ENCODE measurements around the gene CCNL1.
"Not testable (repeated sequence)": the region's sequence is repeated elsewhere in the genome, so short reads cannot be mapped to it uniquely, and the experiment has no call there.

The CCNL1 gene

DNA sequence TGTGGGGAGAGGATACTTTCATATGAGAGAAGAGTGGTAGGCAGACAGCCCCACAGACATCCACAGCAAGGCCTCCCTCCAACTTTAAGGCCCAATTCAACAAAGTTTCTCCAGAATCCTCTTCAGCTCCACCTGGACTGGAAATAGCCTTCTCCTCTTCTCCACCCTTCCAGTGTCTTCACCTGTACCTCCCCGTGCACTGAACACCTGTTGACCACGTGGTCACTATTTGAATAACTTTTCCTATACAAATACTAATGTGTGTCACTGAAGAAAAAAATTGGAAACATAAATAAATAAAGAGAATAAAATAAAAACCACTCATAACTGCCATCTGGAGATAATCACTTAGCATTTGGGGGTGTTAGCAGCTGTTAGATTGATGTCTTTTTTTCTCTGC lies 52.9 kb downstream of the CCNL1 start:
- H3K4me3 ChIP-seq (ENCODE audit: low read length), result no peak overlapping the region

DNA sequence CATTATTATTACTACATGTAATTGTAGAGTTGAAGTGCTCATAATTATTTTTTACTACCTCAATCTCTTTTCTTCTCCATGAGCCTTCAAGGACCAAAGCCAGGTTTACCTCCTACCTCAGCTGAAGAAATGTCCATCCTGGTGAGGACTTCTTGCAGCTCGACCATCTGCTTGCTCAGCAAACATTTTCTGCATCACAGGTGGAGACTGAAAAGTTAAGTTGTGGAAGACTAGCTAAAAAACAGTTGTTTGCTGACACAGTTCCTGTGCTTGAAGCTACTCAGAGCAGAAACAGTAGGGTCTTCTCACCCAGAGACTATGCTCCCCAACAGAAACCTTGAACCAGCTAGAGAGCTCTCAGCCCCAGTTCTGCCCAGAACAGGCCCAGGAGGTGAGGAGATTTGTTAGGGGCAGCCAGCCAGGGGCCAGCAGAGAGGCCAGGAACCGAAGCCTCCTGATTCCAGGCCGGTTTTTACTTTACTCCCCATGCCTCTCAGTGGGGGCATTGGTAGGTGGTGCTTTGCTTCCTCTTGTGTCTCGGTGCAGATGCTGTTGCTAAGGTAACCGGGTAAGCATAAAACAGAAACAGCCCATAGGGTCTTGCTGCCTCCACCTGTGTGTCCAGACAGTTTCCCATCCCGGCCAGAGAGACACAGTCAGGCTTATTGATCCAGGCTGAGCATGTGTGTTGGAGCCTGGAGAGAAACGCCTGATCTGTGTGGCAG lies 54.9 kb downstream of the CCNL1 start:
- Histone ChIP-seq H3K9me3 (ENCODE audit: insufficient read depth, low read depth, low read length) (no peaks in the 10 kb centered on the region), H3K27me3 (ENCODE audit: insufficient read depth, low read length) (no peaks in the 10 kb centered on the region), H3K9ac (ENCODE audit: low read depth, low read length) (no peak overlapping the region), H3K27ac (ENCODE audit: low read length) (no peak overlapping the region), H3K4me1 (ENCODE audit: insufficient read depth, low read length) (no peaks in the 10 kb centered on the region; the same call in 1 of the 2 replicates), H3K4me3 (ENCODE audit: low read length) (no peak overlapping the region), H3K36me3 (ENCODE audit: insufficient read depth, low read depth, low read length) (no peaks in the 10 kb centered on the region)

More for the DNA sequence above, 52.9 kb downstream of the CCNL1 start:
- Histone ChIP-seq H3K27ac (ENCODE audit: low read length) (no peak overlapping the region), H3K9me3 (ENCODE audit: insufficient read depth, low read depth, low read length) (no peaks in the 10 kb centered on the region), H3K9ac (ENCODE audit: low read depth, low read length) (no peak overlapping the region), H3K36me3 (ENCODE audit: insufficient read depth, low read depth, low read length) (no peaks in the 10 kb centered on the region), H3K4me1 (ENCODE audit: insufficient read depth, low read length) (no peaks in the 10 kb centered on the region; the same call in 1 of the 2 replicates), H3K27me3 (ENCODE audit: insufficient read depth, low read length) (no peaks in the 10 kb centered on the region)

DNA sequence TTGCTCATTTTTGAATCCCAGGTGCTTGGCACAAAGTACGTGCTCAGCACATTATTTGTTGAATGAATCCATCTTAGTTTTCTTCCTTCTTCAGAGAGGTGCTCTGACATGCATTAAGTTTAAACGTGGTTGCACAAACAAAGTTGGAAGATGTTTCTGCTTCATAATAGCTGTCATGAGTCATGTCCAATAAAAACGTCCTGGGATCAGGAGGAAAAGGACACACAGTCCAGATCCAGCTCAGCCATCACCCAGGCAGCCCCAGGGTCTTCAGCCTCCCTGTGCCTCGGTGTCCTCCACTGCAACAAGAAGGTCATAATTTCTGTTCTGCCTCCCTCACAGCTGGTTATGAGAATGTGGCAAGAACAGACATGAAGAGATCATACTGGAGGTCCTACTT lies 55.4 kb downstream of the CCNL1 start:
- no peaks in the 10 kb centered on the region for H3K36me3 ChIP-seq (ENCODE audit: insufficient read depth, low read depth, low read length)
- H3K4me3 ChIP-seq (ENCODE audit: low read length), result no peak overlapping the region
- no peaks in the 10 kb centered on the region for H3K27me3 ChIP-seq (ENCODE audit: insufficient read depth, low read length)
- H3K9me3 ChIP-seq (ENCODE audit: insufficient read depth, low read depth, low read length), result no peaks in the 10 kb centered on the region
- no peaks in the 10 kb centered on the region; the same call in 1 of the 2 replicates for H3K4me1 ChIP-seq (ENCODE audit: insufficient read depth, low read length)
- H3K27ac ChIP-seq (ENCODE audit: low read length), result no peak overlapping the region
- H3K9ac ChIP-seq (ENCODE audit: low read depth, low read length), result no peak overlapping the region

DNA sequence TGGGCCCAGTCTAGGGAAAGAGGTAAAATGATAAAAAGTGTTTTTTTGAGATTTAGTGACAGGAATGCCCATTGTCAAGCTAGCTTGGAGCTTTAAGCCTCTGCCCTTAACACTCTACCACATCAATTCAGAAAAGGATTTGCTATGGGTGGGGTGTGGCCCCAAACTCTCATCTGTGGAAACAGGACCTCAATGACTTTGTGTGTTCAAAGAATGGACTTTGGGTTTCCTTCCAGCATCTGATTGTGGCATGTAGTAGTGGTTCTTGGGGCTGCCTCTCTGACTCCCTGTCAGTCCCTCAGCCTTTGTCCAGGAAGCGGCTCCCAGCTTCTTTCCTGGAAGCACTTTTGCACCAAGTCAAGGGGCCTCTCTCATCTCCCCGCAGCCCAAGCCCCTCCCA lies 56.1 kb downstream of the CCNL1 start:
- H3K9me3 ChIP-seq (ENCODE audit: insufficient read depth, low read depth, low read length), result no peaks in the 10 kb centered on the region
- H3K9ac ChIP-seq (ENCODE audit: low read depth, low read length), result no peak overlapping the region
- H3K36me3 ChIP-seq (ENCODE audit: insufficient read depth, low read depth, low read length), result no peaks in the 10 kb centered on the region
- no peak overlapping the region for H3K27ac ChIP-seq (ENCODE audit: low read length)
- H3K4me1 ChIP-seq (ENCODE audit: insufficient read depth, low read length), result no peaks in the 10 kb centered on the region; the same call in 1 of the 2 replicates
- no peaks in the 10 kb centered on the region for H3K27me3 ChIP-seq (ENCODE audit: insufficient read depth, low read length)
- no peak overlapping the region for H3K4me3 ChIP-seq (ENCODE audit: low read length)

DNA sequence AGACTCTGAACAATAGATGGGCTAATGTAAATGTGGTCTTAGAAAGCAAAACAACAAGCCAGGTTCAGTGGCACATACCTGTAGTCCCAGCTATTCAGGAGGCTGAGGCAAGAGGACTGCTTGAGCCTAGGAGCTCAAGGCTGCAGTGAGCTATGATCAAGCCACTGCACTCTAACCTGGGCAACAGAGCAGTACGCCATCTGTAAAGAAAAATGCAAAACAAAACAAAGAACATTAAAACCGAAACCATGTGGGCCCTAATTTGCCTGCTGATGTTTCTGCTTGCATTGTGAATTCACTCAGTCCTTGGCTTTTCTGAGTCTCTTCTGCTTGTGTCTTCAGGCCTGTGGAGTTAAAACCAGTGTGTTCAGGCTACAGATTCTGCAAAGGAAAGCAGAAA lies 56.7 kb downstream of the CCNL1 start:
- H3K27ac ChIP-seq (ENCODE audit: low read length), result no peak overlapping the region
- no peaks in the 10 kb centered on the region for H3K36me3 ChIP-seq (ENCODE audit: insufficient read depth, low read depth, low read length)
- H3K27me3 ChIP-seq (ENCODE audit: insufficient read depth, low read length), result no peaks in the 10 kb centered on the region
- no peak overlapping the region for H3K4me3 ChIP-seq (ENCODE audit: low read length)
- H3K9me3 ChIP-seq (ENCODE audit: insufficient read depth, low read depth, low read length), result no peaks in the 10 kb centered on the region
- no peak overlapping the region for H3K9ac ChIP-seq (ENCODE audit: low read depth, low read length)
- no peaks in the 10 kb centered on the region; the same call in 1 of the 2 replicates for H3K4me1 ChIP-seq (ENCODE audit: insufficient read depth, low read length)

DNA sequence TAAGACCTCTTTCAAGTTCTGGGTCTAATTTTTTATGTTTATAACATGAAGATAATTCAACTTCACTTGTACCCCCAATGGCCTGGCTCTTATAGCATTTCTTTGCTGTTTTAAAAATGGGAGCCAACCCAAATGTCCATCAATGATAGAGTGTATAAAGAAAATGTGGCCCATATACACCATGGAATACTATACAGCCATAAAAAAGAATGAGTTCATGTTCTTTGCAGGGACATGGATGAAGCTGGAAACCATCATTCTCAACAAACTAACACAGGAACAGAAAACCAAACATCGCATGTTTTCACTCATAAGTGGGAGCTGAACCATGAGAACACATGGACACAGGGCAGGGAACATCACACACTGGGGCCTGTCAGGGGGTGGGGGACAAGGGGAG lies 57.4 kb downstream of the CCNL1 start:
- not testable (repeated sequence) for H3K9me3 ChIP-seq (ENCODE audit: insufficient read depth, low read depth, low read length); H3K9ac ChIP-seq (ENCODE audit: low read depth, low read length); H3K27ac ChIP-seq (ENCODE audit: low read length); H3K36me3 ChIP-seq (ENCODE audit: insufficient read depth, low read depth, low read length); H3K4me1 ChIP-seq (ENCODE audit: insufficient read depth, low read length); H3K4me3 ChIP-seq (ENCODE audit: low read length); H3K27me3 ChIP-seq (ENCODE audit: insufficient read depth, low read length)

DNA sequence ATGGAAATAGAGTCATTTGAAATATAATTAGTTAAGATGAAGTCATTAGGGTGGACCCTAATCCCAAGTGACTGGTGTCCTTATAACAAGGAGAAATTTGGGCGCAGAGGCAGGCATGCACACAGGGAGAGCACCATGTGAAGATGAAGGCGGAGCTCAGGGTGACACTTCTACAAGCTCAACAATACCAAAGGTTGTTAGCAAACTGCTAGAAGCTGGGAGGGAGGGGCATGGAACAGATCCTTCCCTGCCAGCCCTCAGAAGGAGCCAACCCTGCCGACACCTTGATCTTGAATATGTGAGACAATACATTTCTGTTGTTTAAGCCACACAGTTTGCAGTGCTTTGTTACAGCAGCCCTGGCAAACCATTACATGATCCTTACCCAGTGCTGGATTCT lies 57.8 kb downstream of the CCNL1 start:
- Histone ChIP-seq H3K27ac (ENCODE audit: low read length) (no peak overlapping the region), H3K9me3 (ENCODE audit: insufficient read depth, low read depth, low read length) (no peaks in the 10 kb centered on the region), H3K4me3 (ENCODE audit: low read length) (no peak overlapping the region), H3K27me3 (ENCODE audit: insufficient read depth, low read length) (no peaks in the 10 kb centered on the region), H3K9ac (ENCODE audit: low read depth, low read length) (no peak overlapping the region), H3K4me1 (ENCODE audit: insufficient read depth, low read length) (no peaks in the 10 kb centered on the region; the same call in 1 of the 2 replicates), H3K36me3 (ENCODE audit: insufficient read depth, low read depth, low read length) (no peaks in the 10 kb centered on the region)

DNA sequence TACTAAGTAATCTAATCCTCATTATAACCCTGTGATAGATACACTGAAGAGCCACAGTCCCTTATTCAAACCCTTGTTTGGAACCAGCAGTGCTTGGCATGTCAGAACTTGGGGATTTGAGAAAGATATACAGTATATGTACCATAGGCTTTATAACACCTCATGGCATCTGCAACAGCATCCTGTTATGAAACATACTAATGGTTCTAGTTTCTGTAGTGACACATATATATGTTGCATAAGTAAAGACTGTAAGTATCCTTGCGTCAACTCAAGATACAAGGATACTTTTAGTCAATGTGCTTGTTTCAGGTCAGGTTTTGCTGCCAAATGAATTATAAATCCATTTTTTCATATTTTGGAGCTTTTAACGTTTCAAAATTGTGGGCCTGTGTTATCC lies 58.5 kb downstream of the CCNL1 start:
- no peaks in the 10 kb centered on the region; the same call in 1 of the 2 replicates for H3K4me1 ChIP-seq (ENCODE audit: insufficient read depth, low read length)
- H3K4me3 ChIP-seq (ENCODE audit: low read length), result no peak overlapping the region
- no peak overlapping the region for H3K9ac ChIP-seq (ENCODE audit: low read depth, low read length)
- H3K27me3 ChIP-seq (ENCODE audit: insufficient read depth, low read length), result no peaks in the 10 kb centered on the region
- no peak overlapping the region for H3K27ac ChIP-seq (ENCODE audit: low read length)
- no peaks in the 10 kb centered on the region for H3K36me3 ChIP-seq (ENCODE audit: insufficient read depth, low read depth, low read length)
- H3K9me3 ChIP-seq (ENCODE audit: insufficient read depth, low read depth, low read length), result no peaks in the 10 kb centered on the region

DNA sequence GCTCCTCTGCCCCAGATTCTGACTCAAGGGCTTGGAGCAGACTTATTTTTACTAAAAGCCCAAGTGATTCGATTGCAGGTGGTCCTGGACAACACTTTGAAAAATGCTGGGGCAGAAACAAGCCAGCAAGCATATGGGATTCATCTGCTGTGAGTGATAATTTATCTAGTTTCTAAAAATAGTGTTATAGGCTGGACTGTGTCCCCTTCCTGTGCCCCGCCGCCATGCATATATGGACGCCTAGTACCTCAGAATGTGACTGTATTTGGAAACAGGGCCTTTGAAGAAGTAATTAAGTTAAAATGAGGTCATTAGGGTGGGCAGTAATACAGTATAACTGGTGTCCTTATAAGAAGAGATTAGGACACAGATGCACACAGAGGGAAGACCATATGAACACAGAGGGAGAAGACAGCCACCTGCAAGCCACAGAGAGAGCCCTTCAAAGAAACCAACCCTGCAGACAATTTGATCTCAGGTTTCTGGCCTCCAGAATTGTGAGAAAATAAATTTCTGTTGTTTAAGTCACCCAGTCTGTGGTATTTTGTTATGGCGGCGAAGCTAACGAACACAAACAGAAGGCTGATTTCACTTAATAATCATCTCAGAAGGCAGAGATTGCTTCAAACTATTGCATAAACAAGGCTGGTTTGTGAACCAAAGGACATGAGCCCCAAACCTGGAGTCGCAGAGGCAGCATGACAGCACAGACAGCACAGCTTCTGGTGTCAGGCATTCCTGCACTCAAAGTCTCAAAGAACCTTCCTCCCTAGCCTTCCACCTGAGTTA lies 59.1 kb downstream of the CCNL1 start:
- H3K9me3 ChIP-seq (ENCODE audit: insufficient read depth, low read depth, low read length), result no peaks in the 10 kb centered on the region
- H3K9ac ChIP-seq (ENCODE audit: low read depth, low read length), result no peak overlapping the region
- no peaks in the 10 kb centered on the region for H3K36me3 ChIP-seq (ENCODE audit: insufficient read depth, low read depth, low read length)
- H3K4me1 ChIP-seq (ENCODE audit: insufficient read depth, low read length), result no peaks in the 10 kb centered on the region; the same call in 1 of the 2 replicates
- no peaks in the 10 kb centered on the region for H3K27me3 ChIP-seq (ENCODE audit: insufficient read depth, low read length)
- H3K4me3 ChIP-seq (ENCODE audit: low read length), result no peak overlapping the region
- H3K27ac ChIP-seq (ENCODE audit: low read length), result no peak overlapping the region

DNA sequence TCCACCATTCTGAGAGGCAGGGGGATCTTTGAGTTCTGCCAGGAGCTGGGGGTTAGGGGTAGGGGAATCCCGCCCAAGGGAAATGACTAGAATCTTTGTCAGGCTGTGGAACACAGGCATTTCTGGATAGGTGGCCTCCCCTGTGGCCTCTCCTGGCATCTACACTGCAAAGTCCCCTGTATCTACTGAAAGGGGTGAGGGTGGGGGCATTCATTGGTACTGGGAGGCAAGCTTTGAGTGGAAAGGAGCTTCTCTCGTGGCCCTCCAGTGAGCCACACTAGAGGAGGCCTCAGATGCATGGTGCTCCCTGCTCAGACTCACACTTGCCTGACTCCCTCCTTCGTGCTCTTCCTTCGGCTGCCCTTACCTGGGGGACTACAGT lies 59.9 kb downstream of the CCNL1 start:
- Histone ChIP-seq H3K36me3 (ENCODE audit: insufficient read depth, low read depth, low read length) (no peaks in the 10 kb centered on the region), H3K27ac (ENCODE audit: low read length) (no peak overlapping the region), H3K9me3 (ENCODE audit: insufficient read depth, low read depth, low read length) (no peaks in the 10 kb centered on the region), H3K27me3 (ENCODE audit: insufficient read depth, low read length) (no peaks in the 10 kb centered on the region), H3K9ac (ENCODE audit: low read depth, low read length) (no peak overlapping the region), H3K4me1 (ENCODE audit: insufficient read depth, low read length) (no peaks in the 10 kb centered on the region), H3K4me3 (ENCODE audit: low read length) (no peak overlapping the region)

DNA sequence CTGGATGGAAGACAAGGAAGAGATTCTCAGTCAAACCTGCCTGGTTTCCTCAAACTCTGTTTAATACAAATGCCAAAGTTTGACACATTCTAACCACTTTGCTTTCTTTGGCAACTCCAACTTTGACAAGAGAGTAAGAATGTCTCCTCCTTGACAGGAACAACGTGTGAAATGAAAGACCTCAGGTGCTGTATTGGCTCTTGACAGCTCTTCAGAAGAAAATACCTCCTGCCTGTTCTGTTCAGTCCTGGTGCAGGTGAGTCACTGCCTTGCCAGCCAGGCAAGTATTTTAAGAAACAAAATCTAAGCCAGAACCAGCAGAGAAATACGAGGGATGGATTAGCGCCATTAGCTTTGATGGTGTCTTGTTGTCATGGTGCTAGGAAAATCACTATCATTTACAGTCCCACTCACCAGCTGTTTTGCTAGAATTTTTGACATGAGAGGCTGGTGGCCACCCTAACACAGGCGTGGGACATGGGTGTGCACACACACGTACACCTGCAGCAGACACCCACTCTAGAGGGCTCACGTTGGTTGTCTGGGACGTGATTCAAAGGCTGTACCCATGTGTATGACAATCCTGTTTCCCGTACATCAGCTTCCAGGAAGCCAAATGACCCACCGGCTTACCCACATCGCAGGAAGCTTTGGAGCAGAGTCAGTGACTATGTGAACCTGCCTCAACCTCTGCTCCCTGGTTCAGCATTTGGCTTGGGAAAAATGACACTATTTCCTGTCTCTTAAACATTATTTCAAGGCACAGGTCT lies 60.4 kb downstream of the CCNL1 start:
- Histone ChIP-seq H3K4me3 (ENCODE audit: low read length) (no peak overlapping the region), H3K9me3 (ENCODE audit: insufficient read depth, low read depth, low read length) (no peaks in the 10 kb centered on the region), H3K4me1 (ENCODE audit: insufficient read depth, low read length) (no peaks in the 10 kb centered on the region), H3K27me3 (ENCODE audit: insufficient read depth, low read length) (no peaks in the 10 kb centered on the region), H3K27ac (ENCODE audit: low read length) (no peak overlapping the region), H3K36me3 (ENCODE audit: insufficient read depth, low read depth, low read length) (no peaks in the 10 kb centered on the region), H3K9ac (ENCODE audit: low read depth, low read length) (no peak overlapping the region)

All from iPS-20b (cell line).